SU-DHL-6 (cell line): ENCODE data around the gene PRKCE.

Source experiments
- H2AFZ ChIP-seq: fragments of 200-600 bp; sonication (generic); 2 replicates; pipeline ENCODE4 v1.6.1; 2014; ENCODE audit warnings: low read depth, mild to moderate bottlenecking, moderate library complexity, mixed read lengths, antibody characterized with exemption, low read length; ENCODE audit not compliant: severe bottlenecking
- H3F3A ChIP-seq: fragments of 200-600 bp; shearing (Covaris generic); 2 replicates; pipeline ENCODE4 v1.6.0; 2016; ENCODE audit warnings: antibody characterized with exemption, mild to moderate bottlenecking; ENCODE audit not compliant: insufficient read depth
- H3K27ac ChIP-seq: fragments of 200-600 bp; sonication (generic); 2 replicates; pipeline ENCODE4 v1.5.1; 2016; ENCODE audit warnings: low read depth, mild to moderate bottlenecking, low read length, moderate library complexity, mixed read lengths
- H3K27me3 ChIP-seq: fragments of 200-600 bp; sonication (generic), shearing (Covaris generic); 2 replicates; pipeline ENCODE4 v1.6.0; 2014; ENCODE audit warnings: mild to moderate bottlenecking, low read length
- H3K36me3 ChIP-seq: fragments of 200-600 bp; sonication (generic); 2 replicates; pipeline ENCODE4 v1.6.1; 2014; ENCODE audit warnings: mild to moderate bottlenecking, low read length, mixed read lengths
- H3K4me2 ChIP-seq: fragments of 300-600, 200-600 bp; shearing (Covaris generic), sonication (generic); 2 replicates; pipeline ENCODE4 v1.6.0; 2014; ENCODE audit warnings: low read length, low read depth, mild to moderate bottlenecking; ENCODE audit not compliant: poor library complexity, severe bottlenecking
- H3K4me3 ChIP-seq: fragments of 200-600 bp; sonication (generic); 2 replicates; pipeline ENCODE4 v1.5.1; 2014; ENCODE audit warnings: antibody characterized with exemption, low read length, mild to moderate bottlenecking, mixed read lengths; ENCODE audit not compliant: insufficient read depth, poor library complexity, severe bottlenecking
- H3K79me2 ChIP-seq: fragments of 200-600 bp; sonication (generic); 2 replicates; pipeline ENCODE4 v1.6.1; 2014; ENCODE audit warnings: mild to moderate bottlenecking, low read length, moderate library complexity; ENCODE audit not compliant: insufficient read depth
- H3K9ac ChIP-seq: fragments of 200-600 bp; sonication (generic); 2 replicates; pipeline ENCODE4 v1.7.0; 2014; ENCODE audit warnings: mild to moderate bottlenecking, low read length
- H3K9me2 ChIP-seq: fragments of 200-600 bp; sonication (generic); replicated peaks from 2 replicates; pipeline ENCODE4 v1.6.1; 2014; ENCODE audit warnings: low read length; ENCODE audit not compliant: insufficient read depth
- H3K9me3 ChIP-seq: fragments of 200-600 bp; sonication (generic); 2 replicates; pipeline ENCODE4 v1.6.1; 2014; ENCODE audit warnings: low read length, mixed read lengths; ENCODE audit not compliant: insufficient read depth
- H4K20me1 ChIP-seq: fragments of 200-600 bp; sonication (generic); 2 replicates; pipeline ENCODE4 v1.6.1; 2014; ENCODE audit warnings: low read depth, mild to moderate bottlenecking, antibody characterized with exemption, low read length, moderate library complexity, mixed read lengths
- EZH2phosphoT487 ChIP-seq: fragments of 200-600 bp; sonication (generic), shearing (Covaris generic); conservative IDR thresholded peaks from 2 replicates; pipeline ENCODE4 v1.6.1; 2018; ENCODE audit warnings: mild to moderate bottlenecking, antibody characterized with exemption, low read length, moderate library complexity, mixed read lengths
- TF ChIP-seq, protein P1 (sequence below): fragments of 200-600 bp; sonication (generic); IDR thresholded peaks from one replicate; pipeline ENCODE4 v1.5.1; 2017; ENCODE audit warnings: antibody characterized with exemption, mild to moderate bottlenecking, low read length, moderate library complexity; ENCODE audit not compliant: insufficient read depth, poor library complexity, severe bottlenecking

PRKCE gene

GRCh38 chr2:46230677-46231425 is 579.4 kb downstream of the PRKCE start:
- Histone ChIP-seq H3K36me3 (no peaks in the 10 kb centered on the region), H3F3A (no peaks in the 10 kb centered on the region), H3K9me2 (no peaks in the 10 kb centered on the region), H3K27me3 (no peaks in the 10 kb centered on the region), H4K20me1 (no peaks in the 10 kb centered on the region), H3K9me3 (no peaks in the 10 kb centered on the region), H3K4me2 (no peak overlapping the region), H3K9ac (no peak overlapping the region), H3K79me2 (no peaks in the 10 kb centered on the region), H3K27ac (no peak overlapping the region), H2AFZ (no peak overlapping the region), H3K4me3 (no peak overlapping the region)
- TF ChIP-seq, protein P1, sequence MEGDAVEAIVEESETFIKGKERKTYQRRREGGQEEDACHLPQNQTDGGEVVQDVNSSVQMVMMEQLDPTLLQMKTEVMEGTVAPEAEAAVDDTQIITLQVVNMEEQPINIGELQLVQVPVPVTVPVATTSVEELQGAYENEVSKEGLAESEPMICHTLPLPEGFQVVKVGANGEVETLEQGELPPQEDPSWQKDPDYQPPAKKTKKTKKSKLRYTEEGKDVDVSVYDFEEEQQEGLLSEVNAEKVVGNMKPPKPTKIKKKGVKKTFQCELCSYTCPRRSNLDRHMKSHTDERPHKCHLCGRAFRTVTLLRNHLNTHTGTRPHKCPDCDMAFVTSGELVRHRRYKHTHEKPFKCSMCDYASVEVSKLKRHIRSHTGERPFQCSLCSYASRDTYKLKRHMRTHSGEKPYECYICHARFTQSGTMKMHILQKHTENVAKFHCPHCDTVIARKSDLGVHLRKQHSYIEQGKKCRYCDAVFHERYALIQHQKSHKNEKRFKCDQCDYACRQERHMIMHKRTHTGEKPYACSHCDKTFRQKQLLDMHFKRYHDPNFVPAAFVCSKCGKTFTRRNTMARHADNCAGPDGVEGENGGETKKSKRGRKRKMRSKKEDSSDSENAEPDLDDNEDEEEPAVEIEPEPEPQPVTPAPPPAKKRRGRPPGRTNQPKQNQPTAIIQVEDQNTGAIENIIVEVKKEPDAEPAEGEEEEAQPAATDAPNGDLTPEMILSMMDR: no peak
- no peak for TF ChIP-seq EZH2phosphoT487

DNA sequence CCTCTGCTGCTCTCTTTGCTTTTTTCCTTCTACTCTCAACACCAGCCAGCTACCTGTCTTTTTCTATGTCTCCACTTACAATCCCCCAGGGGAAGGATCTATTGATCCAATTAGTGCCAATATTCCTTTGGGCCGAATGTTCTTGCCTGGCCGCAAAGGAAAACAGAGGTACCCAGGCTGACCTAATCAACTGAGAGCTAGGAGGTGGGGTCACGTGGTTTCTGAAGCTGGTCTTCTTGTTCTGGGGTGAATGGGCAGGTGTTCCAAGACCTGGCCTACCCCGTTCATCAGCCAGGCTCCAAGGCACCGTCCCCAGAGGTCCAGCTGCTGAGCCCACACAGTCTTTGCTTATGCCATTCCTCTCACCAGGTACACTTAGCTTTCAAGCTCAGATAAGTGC is 580.2 kb downstream of the PRKCE start:
- H3K9me3 ChIP-seq: no peaks in the 10 kb centered on the region
- no peaks in the 10 kb centered on the region for H3K79me2 ChIP-seq
- H2AFZ ChIP-seq: no peak overlapping the region
- no peak overlapping the region for H3K4me2 ChIP-seq
- no peak overlapping the region for H3K4me3 ChIP-seq
- H3K27ac ChIP-seq: no peak overlapping the region
- no peaks in the 10 kb centered on the region for H3K9me2 ChIP-seq
- no peaks in the 10 kb centered on the region for H3K36me3 ChIP-seq
- no peaks in the 10 kb centered on the region for H4K20me1 ChIP-seq
- H3K27me3 ChIP-seq: no peaks in the 10 kb centered on the region
- no peak for TF ChIP-seq EZH2phosphoT487
- TF ChIP-seq, protein P1: no peak
- H3F3A ChIP-seq: no peaks in the 10 kb centered on the region
- no peak overlapping the region for H3K9ac ChIP-seq

DNA sequence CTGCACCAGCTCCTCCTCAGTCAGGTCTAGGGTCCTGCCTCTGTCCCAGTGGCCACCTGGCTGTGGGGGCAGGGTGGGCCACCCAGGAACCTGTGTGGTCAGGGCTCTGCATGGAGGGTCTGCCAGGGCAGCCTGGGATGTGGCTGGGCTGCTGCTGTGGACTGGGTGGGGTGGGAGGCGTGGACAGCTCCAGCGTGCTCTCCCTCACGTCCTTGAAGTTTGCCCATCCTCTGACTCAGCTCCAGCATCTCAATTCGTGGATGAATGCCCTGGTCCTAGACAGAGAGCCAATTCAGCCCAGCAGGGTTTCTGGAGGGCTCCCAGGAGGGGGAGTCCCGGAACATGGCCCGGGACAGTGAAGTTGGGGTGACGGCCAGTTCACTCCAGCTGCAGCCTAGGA is 581.4 kb downstream of the PRKCE start:
- H3K27ac ChIP-seq: no peak overlapping the region

More for the DNA sequence above, 581.4 kb downstream of the PRKCE start:
- TF ChIP-seq EZH2phosphoT487: no peak
- TF ChIP-seq, protein P1: no peak
- Histone ChIP-seq H3K27me3 (no peaks in the 10 kb centered on the region), H3K9ac (no peak overlapping the region), H3K9me3 (no peaks in the 10 kb centered on the region), H4K20me1 (no peaks in the 10 kb centered on the region), H3K4me3 (no peak overlapping the region), H3K79me2 (no peaks in the 10 kb centered on the region), H3K36me3 (no peaks in the 10 kb centered on the region), H3F3A (no peaks in the 10 kb centered on the region), H2AFZ (no peak overlapping the region), H3K4me2 (no peak overlapping the region), H3K9me2 (no peaks in the 10 kb centered on the region)
